A673 (cell line): Measurements from ENCODE around the gene AHNAK2. TPM values are rescaled to one million over a fixed set of nuclear protein-coding genes. Genes with fewer than 3 reads are reported as not detected.
A peak's percentile ranks its signal among the peaks of the same experiment; 100 is the strongest.

Experiments
- BruUV-seq: library from RNA; stranded (reverse); fragments of 400-500 nt; replicated peaks from 2 replicates; lab custom pipeline; 2021; lab: Mats Ljungman, UMichigan
- CTCF ChIA-PET: fragments of 300-600 bp; sonication (Branson Sonifier 250); formaldehyde crosslinking; loops from one replicate; lab custom pipeline; 2022; ENCODE audit warnings: antibody characterized with exemption; lab: Charles Lee
- POLR2A ChIA-PET: fragments of 300-600 bp; sonication (Branson Sonifier 250); formaldehyde crosslinking; loops from one replicate; lab custom pipeline; 2022; ENCODE audit warnings: antibody characterized with exemption; ENCODE audit not compliant: low non-redundant PET; lab: Charles Lee
- DNase-seq: peaks from one replicate; pipeline ENCODE4 v3.0.0-alpha.2; 2015; ENCODE audit warnings: low spot score
- H3K27ac ChIP-seq: fragments of 200-600 bp; sonication (generic); 2 replicates; pipeline ENCODE4 v1.5.1; 2016; ENCODE audit warnings: mixed run types, low read depth, mild to moderate bottlenecking, mixed read lengths, antibody characterized with exemption, low read length; ENCODE audit not compliant: poor library complexity, severe bottlenecking
- H3K27me3 ChIP-seq: fragments of 200-600 bp; sonication (generic); replicated peaks from 2 replicates; pipeline ENCODE4 v1.6.1; 2017; ENCODE audit warnings: mixed run types, low read depth, mild to moderate bottlenecking, mixed read lengths, antibody characterized with exemption, low read length; ENCODE audit not compliant: insufficient read depth, poor library complexity
- H3K36me3 ChIP-seq: fragments of 200-600 bp; sonication (generic); 2 replicates; pipeline ENCODE4 v1.6.1; 2016; ENCODE audit warnings: mixed run types, mild to moderate bottlenecking, mixed read lengths, antibody characterized with exemption, low read length; ENCODE audit not compliant: insufficient read depth, poor library complexity, severe bottlenecking
- H3K4me1 ChIP-seq: fragments of 200-600 bp; sonication (generic); 2 replicates; pipeline ENCODE4 v1.6.1; 2017; ENCODE audit warnings: mixed run types, mild to moderate bottlenecking, mixed read lengths, antibody characterized with exemption, low read length; ENCODE audit not compliant: insufficient read depth, poor library complexity, severe bottlenecking
- H3K4me3 ChIP-seq: fragments of 200-600 bp; sonication (generic); 2 replicates; pipeline ENCODE4 v1.5.1; 2016; ENCODE audit warnings: low read depth, mixed run types, mild to moderate bottlenecking, mixed read lengths, low read length; ENCODE audit not compliant: poor library complexity, severe bottlenecking
- H3K9me3 ChIP-seq: fragments of 200-600 bp; sonication (generic); 2 replicates; pipeline ENCODE4 v1.6.1; 2016; ENCODE audit warnings: mixed run types, low read depth, mild to moderate bottlenecking, mixed read lengths, antibody characterized with exemption, low read length; ENCODE audit not compliant: poor library complexity, severe bottlenecking
- EZH2 ChIP-seq: fragments of 200-600 bp; sonication (generic); IDR thresholded peaks from 2 replicates; pipeline ENCODE4 v1.6.1; 2017; ENCODE audit warnings: borderline replicate concordance, low read depth, mild to moderate bottlenecking, mixed read lengths, antibody characterized with exemption, low read length; ENCODE audit not compliant: poor library complexity, severe bottlenecking
- intact Hi-C: fragments of 100-400 bp; cut with micrococcal nuclease; formaldehyde crosslinking; loops from one replicate; pipeline ENCODE4 v1.10.0; 2022; ENCODE audit not compliant: unreplicated experiment
- total RNA-seq: library from RNA; stranded (reverse); gene quantifications from 2 replicates; pipeline ENCODE4 v1.2.3, GENCODE V29; 2021
- TF ChIP-seq, protein P1 (sequence below): fragments of 300-800, 200-600 bp; sonication (generic); conservative IDR thresholded peaks from 2 replicates; pipeline ENCODE4 v1.5.1; 2017; ENCODE audit warnings: low read depth, mild to moderate bottlenecking, antibody characterized with exemption, low read length, moderate library complexity, mixed read lengths

The AHNAK2 gene
- total RNA-seq, 1 experiment from 2014 or later: 0.56 TPM

DNA sequence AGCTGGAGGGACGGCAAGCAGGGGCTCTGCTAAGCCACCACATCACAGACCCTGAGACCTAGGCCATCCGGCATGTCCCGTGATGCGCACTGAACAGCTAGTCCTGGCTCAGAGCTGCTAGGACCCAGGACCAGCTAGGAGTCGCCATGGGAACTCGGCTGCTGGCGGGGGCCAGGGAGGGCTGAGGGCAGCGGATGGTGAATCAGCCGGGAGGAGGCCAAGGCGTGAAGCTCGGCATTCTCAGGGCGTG, 5.1 kb downstream of the AHNAK2 start:
- intact Hi-C loops: no loop called here
- no TSS peak for BruUV-seq
- CTCF ChIA-PET: interaction anchor here (0.6 to 1.3 kb wide), 2 partner anchors 13 to 66 kb away, joined by 3 to 5 read pairs; partner anchors contain the start of gene CLBA1
- Histone ChIP-seq H3K4me1 (peaks cover 18% of the 10 kb centered on the region), H3K27ac (no peak overlapping the region), H3K36me3 (no peaks in the 10 kb centered on the region), H3K9me3 (no peaks in the 10 kb centered on the region), H3K4me3 (no peak overlapping the region), H3K27me3 (no peaks in the 10 kb centered on the region)
- TF ChIP-seq EZH2: no peak
- TF ChIP-seq, protein P1, sequence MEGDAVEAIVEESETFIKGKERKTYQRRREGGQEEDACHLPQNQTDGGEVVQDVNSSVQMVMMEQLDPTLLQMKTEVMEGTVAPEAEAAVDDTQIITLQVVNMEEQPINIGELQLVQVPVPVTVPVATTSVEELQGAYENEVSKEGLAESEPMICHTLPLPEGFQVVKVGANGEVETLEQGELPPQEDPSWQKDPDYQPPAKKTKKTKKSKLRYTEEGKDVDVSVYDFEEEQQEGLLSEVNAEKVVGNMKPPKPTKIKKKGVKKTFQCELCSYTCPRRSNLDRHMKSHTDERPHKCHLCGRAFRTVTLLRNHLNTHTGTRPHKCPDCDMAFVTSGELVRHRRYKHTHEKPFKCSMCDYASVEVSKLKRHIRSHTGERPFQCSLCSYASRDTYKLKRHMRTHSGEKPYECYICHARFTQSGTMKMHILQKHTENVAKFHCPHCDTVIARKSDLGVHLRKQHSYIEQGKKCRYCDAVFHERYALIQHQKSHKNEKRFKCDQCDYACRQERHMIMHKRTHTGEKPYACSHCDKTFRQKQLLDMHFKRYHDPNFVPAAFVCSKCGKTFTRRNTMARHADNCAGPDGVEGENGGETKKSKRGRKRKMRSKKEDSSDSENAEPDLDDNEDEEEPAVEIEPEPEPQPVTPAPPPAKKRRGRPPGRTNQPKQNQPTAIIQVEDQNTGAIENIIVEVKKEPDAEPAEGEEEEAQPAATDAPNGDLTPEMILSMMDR: no peak
- peak; percentile 76 for DNase-seq
- POLR2A ChIA-PET: no interaction called here

DNA sequence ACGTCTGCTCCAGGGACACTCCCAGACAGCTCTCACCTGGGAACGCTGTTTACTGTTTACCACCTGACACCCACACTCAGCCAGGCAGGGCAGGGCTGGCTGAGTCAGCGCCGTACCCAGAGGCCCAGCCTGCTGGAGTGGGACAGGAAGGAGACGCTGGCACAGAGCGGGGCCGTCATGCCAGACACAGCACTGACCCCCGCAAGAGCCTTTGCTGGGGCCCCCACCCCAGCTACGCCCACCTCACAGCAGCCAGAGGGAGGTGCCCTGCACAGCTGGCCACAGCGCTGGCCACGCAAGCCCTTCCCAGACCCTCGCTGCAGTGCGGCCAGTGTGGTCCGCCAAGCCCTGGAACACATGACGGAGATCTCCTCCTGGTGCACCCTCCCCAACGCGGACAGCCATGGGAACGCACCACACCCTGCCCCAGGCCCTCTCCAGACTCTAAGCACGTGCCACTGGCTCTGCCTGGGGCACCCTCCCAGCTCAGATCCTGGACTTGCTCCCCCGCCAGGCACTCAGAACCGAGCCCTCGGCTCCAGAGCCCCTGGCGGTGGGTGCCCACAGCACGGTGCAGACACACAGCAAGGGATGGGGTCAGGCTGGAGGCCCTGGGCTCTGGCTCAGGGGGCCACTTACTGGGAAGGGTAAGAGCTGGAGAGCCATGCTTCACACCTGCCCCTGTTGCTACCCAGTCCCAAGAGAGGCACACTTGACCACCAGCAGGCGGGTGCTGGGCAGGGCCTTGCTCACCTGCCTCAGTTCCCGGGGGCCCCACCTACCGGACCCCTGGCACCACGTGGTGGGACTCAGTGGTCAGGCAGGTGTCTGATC, 5.7 kb downstream of the AHNAK2 start:
- no peak overlapping the region for H3K27ac ChIP-seq
- intact Hi-C loops: no loop called here
- CTCF ChIA-PET: interaction anchor here (1.3 kb wide), 1 partner anchor 66 kb away, joined by 5 read pairs; no protein-coding TSS in a partner anchor
- H3K9me3 ChIP-seq: no peaks in the 10 kb centered on the region
- H3K4me3 ChIP-seq: no peak overlapping the region
- H3K4me1 ChIP-seq: peaks cover 21% of the 10 kb centered on the region
- BruUV-seq: no TSS peak
- H3K36me3 ChIP-seq: no peaks in the 10 kb centered on the region
- no peaks in the 10 kb centered on the region for H3K27me3 ChIP-seq
- POLR2A ChIA-PET: no interaction called here
- TF ChIP-seq EZH2: no peak
- TF ChIP-seq, protein P1: no peak
- DNase-seq: no peak

DNA sequence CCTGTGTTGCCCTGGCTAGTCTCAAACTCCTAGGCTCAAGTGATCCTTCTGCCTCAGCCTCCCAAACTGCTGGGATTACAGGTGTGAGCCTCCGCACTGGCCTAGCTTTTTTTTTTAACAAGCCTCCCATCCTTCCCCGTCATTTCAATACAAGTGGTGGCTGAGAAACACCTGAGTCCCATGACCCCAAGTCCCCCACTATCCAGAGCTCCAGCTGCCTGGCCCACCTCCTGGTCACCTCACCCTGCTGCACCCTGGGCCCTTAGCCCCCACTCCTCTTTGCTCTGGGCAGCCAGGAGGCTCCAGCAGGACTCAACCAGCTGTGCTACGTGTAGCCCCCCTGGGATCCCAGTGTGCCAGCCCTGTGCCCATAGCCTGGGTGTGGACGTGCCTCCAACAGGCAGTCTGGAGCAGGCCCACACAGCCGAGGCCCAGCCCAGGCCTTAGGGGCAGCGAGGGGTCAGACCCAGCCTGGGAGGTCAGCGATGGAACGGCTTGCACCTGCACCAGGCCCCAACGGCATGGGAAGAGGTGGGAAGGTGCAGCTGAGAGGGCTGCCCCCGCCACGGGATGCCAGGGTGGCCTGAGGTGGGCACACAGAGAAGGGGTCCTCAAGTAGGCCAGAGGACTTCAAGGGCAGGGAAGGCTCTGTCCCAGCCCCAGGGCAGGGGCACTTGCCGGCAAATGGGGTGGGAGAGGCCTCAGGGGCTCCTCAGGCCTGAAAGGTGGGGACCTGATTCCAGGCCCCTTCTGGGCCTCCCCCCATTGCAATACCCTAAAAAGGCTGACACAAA, 6.5 kb downstream of the AHNAK2 start:
- peaks cover 21% of the 10 kb centered on the region for H3K4me1 ChIP-seq
- no TSS peak for BruUV-seq

More for the DNA sequence above, 6.5 kb downstream of the AHNAK2 start:
- no peak for DNase-seq
- H3K27me3 ChIP-seq: no peaks in the 10 kb centered on the region
- CTCF ChIA-PET: no interaction called here
- intact Hi-C loops: no loop called here
- H3K9me3 ChIP-seq: no peaks in the 10 kb centered on the region
- TF ChIP-seq, protein P1: no peak
- no peak for TF ChIP-seq EZH2
- H3K4me3 ChIP-seq: no peak overlapping the region
- H3K36me3 ChIP-seq: no peaks in the 10 kb centered on the region
- H3K27ac ChIP-seq: no peak overlapping the region
- POLR2A ChIA-PET: no interaction called here
